ENCODE measurements around the gene EIF4E1B. TPM values are rescaled to one million over a fixed set of nuclear protein-coding genes. Genes with fewer than 3 reads are reported as not detected.
A peak's percentile ranks its signal among the peaks of the same experiment; 100 is the strongest.

Gene EIF4E1B
- total RNA-seq, 2 donors from 2014 or later: not detected

DNA sequence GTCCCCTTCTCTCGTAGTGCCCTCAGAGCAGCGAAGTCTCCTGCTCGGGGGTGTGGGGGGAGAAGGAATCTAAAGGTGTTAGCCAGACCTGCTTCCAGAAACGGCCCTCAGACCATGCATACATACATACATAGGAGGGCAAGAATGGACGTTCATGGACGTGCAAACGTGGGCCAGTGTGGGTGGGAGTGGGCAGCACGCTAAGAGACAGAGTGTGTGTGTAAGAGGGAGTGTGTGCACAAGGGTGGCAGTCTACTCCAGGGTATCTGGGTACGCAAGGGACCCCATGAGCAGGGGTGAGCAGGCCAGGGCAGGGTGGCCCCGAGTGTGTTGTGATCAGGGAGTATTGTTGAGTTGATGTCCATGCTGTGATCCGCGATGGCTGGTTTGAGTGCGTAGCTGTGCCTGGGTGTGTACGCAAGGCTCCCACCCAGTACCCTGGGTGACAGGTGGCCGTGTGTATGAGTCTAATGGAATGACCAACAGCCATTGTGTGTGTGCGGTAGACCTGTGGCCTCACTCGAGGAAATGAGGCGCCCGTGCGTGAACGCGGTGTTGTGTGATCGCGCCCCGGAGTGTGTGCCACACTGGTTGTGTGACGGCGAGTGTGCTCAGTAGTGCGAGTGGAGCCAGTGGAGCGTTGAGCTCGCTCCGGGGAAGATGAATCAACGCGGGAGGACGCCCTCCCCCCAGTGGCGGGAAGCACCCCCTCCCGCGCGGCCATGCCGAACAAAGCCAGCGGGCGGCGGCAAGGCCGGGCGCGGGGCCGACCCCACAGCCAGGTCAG lies 21.3 kb upstream of the EIF4E1B start:
- Histone ChIP-seq H3K27me3 (no peaks in the 10 kb centered on the region), H3K9me3 (no peaks in the 10 kb centered on the region), H3K4me1 (peaks cover 0 to 15% of the 10 kb centered on the region in 2 donors), H3K27ac (no peak overlapping the region), H3K36me3 (no peaks in the 10 kb centered on the region), H3K4me3 (peak overlapping the region; percentile 51 to 68)
- TF ChIP-seq, protein P1, sequence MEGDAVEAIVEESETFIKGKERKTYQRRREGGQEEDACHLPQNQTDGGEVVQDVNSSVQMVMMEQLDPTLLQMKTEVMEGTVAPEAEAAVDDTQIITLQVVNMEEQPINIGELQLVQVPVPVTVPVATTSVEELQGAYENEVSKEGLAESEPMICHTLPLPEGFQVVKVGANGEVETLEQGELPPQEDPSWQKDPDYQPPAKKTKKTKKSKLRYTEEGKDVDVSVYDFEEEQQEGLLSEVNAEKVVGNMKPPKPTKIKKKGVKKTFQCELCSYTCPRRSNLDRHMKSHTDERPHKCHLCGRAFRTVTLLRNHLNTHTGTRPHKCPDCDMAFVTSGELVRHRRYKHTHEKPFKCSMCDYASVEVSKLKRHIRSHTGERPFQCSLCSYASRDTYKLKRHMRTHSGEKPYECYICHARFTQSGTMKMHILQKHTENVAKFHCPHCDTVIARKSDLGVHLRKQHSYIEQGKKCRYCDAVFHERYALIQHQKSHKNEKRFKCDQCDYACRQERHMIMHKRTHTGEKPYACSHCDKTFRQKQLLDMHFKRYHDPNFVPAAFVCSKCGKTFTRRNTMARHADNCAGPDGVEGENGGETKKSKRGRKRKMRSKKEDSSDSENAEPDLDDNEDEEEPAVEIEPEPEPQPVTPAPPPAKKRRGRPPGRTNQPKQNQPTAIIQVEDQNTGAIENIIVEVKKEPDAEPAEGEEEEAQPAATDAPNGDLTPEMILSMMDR (IDR thresholded peaks at IDR 0.05): no peak
- DNase-seq (ENCODE audit: low spot score): no peak

DNA sequence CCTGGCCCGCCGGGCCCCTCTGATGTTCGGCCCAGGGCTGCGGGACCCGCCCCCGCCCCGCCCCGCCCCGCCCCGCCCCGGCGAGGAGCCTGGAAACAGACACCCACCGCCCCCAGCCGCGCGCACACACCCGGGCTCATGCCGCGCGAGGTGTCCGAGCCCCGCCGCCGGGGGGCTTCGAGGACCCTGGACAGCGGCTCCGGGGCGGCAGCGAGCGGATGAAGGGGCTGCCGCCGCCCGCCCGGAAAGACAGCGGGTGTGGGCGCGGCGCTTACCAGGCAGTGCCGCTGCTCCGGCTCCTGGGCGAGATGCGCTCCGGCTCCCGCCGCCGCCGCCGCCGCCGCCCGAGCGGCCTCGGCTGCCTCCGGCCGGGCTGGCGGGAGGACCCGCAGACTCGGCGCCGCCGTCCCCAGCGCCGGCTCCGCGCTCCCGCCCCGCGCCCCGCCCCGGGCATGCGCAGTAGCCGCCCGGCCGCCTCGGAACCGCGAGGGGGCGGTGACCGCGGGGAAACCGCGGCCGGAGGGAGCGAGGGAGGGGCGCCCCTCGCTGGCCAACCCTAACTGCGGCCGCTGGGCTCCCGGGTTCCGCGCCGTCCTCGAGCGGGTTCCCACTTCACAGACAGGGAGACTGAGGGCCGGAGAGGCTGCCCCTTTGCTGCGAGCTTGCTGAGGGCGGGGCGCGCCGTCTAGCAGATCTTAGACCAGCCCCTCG lies 20.6 kb upstream of the EIF4E1B start, which contains the start of gene GPRIN1:
GPRIN1 (minus strand) TSS at position 433 of the 711 bp plus-strand sequence. CDS start 10,322 bp downstream, outside the sequence.
- TF ChIP-seq, protein P1 (IDR thresholded peaks at IDR 0.05): peak in 1 of 2 donors; percentile 39
- Histone ChIP-seq H3K4me1 (peaks cover 0 to 15% of the 10 kb centered on the region in 2 donors), H3K36me3 (no peaks in the 10 kb centered on the region), H3K4me3 (peak within 1 kb of the TSS; percentile 51 to 68), H3K27ac (no peak within 1 kb of the TSS), H3K27me3 (no peaks in the 10 kb centered on the region), H3K9me3 (no peaks in the 10 kb centered on the region)
- no peak for DNase-seq (ENCODE audit: low spot score)

DNA sequence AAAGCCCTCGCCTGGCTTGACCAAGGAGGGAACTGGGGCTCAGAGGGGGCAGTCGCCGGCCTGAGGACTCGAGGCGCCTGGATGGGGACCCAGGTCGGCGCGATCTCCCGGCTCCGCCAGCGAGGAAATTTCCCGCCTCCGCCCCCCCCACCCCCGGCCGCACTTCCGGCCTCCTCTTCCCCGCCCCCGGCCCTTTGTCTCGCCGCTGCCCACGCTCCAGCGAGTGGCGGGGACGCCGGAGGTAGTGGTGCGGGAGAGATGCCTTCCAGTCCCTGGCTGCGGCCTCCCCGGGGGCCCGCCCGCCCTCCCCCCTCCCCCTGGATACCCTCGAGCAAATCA lies 20.1 kb upstream of the EIF4E1B start:
- no peak for DNase-seq (ENCODE audit: low spot score)
- Histone ChIP-seq H3K9me3 (no peaks in the 10 kb centered on the region), H3K4me1 (peaks cover 0 to 15% of the 10 kb centered on the region in 2 donors), H3K27ac (no peak overlapping the region), H3K4me3 (peak overlapping the region; percentile 51 to 68), H3K27me3 (no peaks in the 10 kb centered on the region), H3K36me3 (no peaks in the 10 kb centered on the region)
- TF ChIP-seq, protein P1 (IDR thresholded peaks at IDR 0.05): no peak

DNA sequence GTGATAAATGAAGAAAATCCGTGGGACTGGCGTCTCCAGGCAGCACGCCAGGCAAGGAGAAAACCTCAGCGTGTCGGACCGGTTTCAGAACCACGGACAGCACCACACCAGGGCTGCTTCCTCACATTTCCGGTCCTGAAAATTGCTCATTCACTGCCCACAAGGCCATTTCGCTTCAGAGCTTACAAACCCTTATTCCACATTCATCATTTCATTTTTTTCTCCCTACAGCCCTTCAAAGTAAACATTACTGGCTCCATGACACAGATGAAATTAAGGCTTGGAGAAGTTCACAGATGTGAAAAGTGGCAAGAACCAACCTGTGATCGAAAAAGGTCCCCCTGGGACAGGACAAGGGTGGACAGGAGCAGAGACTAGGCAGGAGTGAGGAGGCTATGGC lies 19.0 kb upstream of the EIF4E1B start:
- Histone ChIP-seq H3K4me3 (no peak overlapping the region), H3K9me3 (no peaks in the 10 kb centered on the region), H3K27ac (no peak overlapping the region), H3K4me1 (peaks cover 0 to 15% of the 10 kb centered on the region in 2 donors), H3K36me3 (no peaks in the 10 kb centered on the region), H3K27me3 (no peaks in the 10 kb centered on the region)
- no peak for DNase-seq (ENCODE audit: low spot score)
- TF ChIP-seq, protein P1 (IDR thresholded peaks at IDR 0.05): no peak

DNA sequence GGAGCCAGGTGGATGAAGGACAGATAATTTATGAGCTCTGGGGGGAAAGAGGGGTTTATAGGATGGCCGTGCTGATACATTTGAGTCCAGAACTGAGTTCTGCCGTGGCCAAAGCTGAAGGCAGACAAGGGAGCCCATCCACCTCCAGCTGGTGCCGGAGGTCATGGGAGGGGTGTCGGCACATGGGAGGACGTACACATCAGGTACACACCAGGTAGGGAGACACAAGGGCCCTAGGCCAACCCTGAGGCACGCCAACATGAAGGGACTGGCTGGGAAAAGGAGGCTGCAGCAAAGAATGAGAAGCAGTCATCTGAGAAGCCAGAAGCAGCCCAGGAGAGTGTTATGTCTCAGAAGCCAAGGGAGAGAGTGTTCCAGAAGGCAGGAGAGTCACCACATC lies 18.5 kb upstream of the EIF4E1B start:
- H3K4me1 ChIP-seq: peaks cover 0 to 15% of the 10 kb centered on the region in 2 donors
- H3K4me3 ChIP-seq: no peak overlapping the region
- no peaks in the 10 kb centered on the region for H3K9me3 ChIP-seq
- H3K36me3 ChIP-seq: no peaks in the 10 kb centered on the region
- no peaks in the 10 kb centered on the region for H3K27me3 ChIP-seq
- TF ChIP-seq, protein P1 (IDR thresholded peaks at IDR 0.05): no peak
- H3K27ac ChIP-seq: no peak overlapping the region
- DNase-seq (ENCODE audit: low spot score): no peak

Measured in right atrium auricular region (tissue), 2 donors.